ENCODE data around the gene SP9.

GRCh38 chr2:174365571-174365970 lies 30.8 kb downstream of the SP9 start:
- TF ChIP-seq CTCF (IDR thresholded peaks at IDR 0.05) = no peak
- no peak for TF ChIP-seq POLR2A (IDR thresholded peaks at IDR 0.05)
- TF ChIP-seq EP300 (IDR thresholded peaks at IDR 0.05) = no peak

Measured in tibial nerve (tissue), 4 donors.